Measurements from ENCODE around the gene MATK.
"Not testable (repeated sequence)": the region's sequence is repeated elsewhere in the genome, so short reads cannot be mapped to it uniquely, and the experiment has no call there.

MATK gene

DNA sequence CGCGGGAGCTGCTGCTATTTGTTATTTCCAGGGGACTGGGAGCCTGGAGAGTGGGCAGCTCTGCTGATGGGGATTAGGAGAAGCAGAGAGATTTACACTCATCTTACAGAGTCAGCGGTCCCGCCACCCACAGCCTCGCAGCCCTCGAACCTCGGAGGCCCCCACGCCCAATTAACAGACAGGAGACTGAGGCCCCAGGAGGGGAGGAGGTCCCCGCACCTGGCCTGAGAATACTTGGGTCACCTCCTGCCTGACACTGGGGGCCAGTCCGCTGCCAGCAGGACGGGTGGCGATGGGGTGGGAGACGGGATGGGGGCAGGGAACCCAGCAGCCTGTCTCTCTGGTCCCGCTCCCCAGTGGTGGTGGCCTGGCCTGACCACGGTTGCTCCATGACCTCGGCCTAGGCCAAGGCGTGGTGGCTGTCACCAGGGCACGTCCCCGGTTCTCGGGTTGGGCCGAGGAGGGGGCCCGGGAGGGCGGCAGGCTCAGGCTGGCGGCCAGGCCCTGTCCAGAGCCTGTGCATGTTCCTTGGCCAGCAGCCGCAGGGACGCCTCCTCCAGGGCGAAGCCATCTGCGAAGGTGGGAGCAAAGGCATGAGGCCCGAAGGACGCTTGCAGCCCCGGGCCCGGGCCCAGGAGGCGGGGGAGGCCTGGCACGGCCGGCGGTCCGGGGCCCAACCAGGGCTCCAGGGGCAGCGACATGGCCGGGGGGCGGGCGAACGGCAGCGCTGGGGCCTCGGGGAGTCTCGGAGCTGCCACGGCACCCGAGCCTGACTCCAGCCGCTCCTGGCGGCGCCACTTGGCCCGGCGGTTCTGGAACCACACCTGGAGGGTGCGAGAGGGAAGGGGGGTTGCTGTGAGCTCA, 15.8 kb downstream of the MATK start:
- DNase-seq: peak; percentile 55

- DNase-seq: peak; percentile 55
Observed at GRCh38 chr19:3769494-3769893, 16.7 kb downstream of the MATK start.

DNA sequence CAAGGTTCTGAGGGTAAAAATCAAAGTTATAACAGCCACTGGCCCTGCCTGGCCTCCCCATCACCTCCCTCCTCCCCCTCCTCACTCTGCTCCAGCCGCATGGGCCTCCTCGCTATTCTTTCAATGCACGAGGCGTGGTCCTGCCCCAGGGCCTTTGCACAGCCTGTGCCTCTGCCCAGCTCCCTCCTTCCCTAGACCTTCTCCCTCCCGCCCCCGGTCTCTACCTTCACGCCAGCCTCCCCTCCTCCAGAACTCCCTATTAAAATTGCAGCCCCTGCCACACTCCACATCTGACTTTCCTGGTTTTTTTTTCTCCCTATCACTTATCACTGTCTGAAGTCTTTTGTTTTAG, 17.5 kb downstream of the MATK start:
- DNase-seq: no peak

DNA sequence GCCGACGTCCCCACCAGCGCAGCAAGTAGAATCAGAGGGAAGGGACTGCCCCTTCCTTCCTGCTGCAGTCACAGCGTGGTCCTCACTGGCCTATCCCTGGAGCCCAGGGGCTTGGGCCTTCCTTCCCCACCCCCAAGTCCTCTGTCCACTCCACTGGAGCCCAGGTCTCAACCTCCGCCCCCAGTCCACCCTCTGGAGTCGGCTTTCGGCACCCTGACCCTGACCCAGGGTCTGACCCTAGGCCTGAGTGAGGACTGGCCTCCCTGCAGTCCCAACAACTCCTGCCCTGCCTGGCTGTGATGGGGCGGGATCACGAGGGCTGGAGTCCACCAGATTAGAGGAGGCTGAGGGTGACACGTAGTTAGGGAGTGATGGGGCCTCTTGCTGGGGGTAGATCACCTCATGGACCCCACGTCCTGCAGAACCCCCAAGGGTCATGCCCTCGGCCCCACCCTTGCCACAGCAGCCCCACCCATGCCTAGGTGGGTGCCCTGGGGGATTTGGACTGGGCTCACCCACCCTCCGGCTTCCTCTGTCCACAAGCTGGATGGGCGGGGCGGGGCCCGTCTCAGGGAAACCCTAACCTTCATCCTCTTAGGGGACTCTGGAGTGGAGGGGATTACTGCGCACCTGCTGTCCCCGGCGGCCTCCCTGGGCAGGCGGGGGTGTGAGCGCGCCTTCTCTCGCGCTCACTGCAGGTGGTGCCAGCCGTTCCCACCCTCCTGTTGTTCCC, 18.0 kb downstream of the MATK start:
- DNase-seq: no peak

GRCh38 chr19:3767050-3767449, 19.1 kb downstream of the MATK start:
- DNase-seq: peak; percentile 43

GRCh38 chr19:3766520-3766919, 19.7 kb downstream of the MATK start:
- DNase-seq: no peak

DNA sequence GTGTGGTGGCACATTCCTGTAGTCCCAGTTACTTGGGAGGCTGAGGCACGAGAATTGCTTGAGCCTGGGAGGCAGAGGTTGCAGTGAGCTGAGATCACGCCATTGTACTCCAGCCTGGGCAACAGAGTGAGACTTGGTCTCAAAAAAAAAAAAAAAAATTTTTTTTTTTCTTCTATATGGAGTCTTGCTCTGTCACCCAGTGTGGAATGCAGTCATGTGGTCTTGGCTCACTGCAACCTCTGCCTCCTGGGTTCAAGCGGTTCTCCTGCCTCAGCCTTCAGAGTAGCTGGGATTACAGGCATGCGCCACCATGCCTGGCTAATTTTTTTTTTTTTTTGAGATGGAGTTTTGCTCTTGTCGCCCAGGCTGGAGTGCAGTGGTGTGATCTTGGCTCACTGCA, 20.4 kb downstream of the MATK start:
- not testable (repeated sequence) for DNase-seq

DNA sequence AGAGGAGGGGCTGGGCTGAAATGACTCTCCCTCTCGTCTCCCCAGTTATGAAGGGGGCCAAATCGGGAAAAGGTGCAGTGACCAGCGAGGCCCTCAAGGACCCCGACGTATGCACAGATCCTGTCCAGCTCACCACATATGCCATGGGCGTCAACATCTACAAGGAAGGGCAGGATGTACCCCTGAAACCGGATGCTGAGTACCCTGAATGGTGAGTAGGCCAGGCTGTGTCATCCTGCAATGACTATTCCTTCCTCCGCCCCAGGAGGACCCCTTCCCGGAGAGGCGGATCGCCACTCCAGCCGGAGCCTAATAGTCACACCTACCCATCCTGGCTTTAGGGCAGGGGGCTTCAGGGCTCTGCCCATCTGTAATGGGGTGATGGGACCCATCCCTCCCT, 21.1 kb downstream of the MATK start:
- DNase-seq: no peak

- peak; percentile 99 for DNase-seq
Observed at GRCh38 chr19:3762501-3763459, 23.4 kb downstream of the MATK start, which contains the start of gene MRPL54. Gene MRPL54, plus strand, starts transcription at chr19:3762682. Its CDS starts 19 bp downstream, at chr19:3762701.

- no peak for DNase-seq
Observed at GRCh38 chr19:3762130-3762473, 24.1 kb downstream of the MATK start.

DNA sequence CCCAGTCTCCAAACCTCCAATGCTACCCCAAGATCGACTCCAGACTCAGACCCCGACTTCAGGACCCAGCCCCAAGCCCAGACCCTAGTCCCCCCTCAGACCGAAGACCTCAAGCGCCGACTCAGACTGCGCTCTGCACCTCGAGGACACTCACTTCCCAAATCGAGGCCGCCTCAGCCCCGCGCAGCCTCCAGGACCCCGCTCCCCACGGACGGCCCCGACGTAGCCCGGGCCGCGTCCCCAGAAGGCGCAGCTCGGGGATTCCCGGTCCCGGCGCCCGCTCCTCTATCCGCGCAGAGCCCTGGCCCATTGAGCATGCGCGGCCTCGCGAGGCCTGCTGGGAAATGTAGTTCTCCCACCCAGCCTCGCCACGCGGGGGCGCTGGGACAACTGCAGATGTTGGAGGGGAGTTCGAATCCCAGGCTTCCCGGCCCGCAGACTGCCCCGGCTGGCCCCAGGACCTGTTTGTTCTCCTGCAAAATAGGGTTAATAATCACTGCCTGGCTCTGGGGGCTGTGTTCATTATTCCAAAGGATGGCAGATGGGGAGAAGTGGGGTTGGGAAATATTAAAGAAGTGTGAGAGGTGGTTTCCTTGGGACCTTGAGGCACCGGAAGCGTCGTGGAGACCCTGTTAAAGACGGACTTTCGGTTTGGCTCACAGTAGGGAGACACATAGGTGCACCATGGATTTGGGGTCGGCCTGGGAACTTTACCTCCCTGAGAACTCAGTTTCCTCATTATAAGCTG, 24.6 kb downstream of the MATK start, which contains the start of gene APBA3:
TSS of gene APBA3 (minus strand) at position 311 of the 748 bp plus-strand sequence. CDS start 1,428 bp downstream, outside the sequence.
- peak; percentile 96 for DNase-seq

GRCh38 chr19:3760871-3761361, 25.3 kb downstream of the MATK start:
- DNase-seq: no peak

- DNase-seq: peak; percentile 38
Observed at GRCh38 chr19:3759482-3760254, 26.5 kb downstream of the MATK start.

DNA sequence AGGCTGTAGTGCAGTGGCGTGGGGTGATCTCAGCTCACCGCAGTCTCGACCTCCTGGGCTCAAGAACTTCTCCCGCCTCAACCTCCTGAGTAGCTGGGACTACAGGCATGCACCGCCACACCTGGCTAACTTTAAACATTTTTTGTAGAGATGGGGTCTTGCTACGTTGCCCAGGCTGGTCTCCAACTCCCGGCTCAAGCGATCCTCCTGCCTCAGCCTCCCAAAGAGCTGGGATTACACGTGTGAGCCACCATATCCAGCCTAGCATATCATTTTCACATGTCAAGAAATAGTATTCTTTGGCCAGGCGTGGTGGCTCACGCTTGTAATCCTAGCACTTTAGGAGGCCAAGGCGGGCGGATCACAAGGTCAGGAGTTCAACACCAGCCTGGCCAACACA, 27.9 kb downstream of the MATK start:
- not testable (repeated sequence) for DNase-seq

DNA sequence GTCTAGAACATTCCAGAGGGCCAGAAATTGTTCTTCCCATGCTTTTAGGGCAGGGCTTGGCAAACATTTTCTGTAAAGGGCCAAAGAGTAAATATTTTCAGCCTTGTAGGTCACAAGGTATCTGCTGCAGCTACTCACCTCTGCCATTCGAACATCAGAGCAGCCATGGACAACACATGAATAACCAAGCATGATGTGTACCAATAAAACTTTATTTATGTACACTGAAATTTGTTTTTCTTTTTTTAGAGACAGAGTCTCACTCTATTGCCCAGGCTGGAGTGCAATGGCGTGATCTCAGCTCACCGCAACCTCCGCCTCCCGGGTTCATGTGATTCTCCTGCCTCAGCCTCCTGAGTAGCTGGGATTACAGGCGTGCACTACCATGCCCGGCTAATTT, 28.5 kb downstream of the MATK start:
- DNase-seq: not testable (repeated sequence)

DNA sequence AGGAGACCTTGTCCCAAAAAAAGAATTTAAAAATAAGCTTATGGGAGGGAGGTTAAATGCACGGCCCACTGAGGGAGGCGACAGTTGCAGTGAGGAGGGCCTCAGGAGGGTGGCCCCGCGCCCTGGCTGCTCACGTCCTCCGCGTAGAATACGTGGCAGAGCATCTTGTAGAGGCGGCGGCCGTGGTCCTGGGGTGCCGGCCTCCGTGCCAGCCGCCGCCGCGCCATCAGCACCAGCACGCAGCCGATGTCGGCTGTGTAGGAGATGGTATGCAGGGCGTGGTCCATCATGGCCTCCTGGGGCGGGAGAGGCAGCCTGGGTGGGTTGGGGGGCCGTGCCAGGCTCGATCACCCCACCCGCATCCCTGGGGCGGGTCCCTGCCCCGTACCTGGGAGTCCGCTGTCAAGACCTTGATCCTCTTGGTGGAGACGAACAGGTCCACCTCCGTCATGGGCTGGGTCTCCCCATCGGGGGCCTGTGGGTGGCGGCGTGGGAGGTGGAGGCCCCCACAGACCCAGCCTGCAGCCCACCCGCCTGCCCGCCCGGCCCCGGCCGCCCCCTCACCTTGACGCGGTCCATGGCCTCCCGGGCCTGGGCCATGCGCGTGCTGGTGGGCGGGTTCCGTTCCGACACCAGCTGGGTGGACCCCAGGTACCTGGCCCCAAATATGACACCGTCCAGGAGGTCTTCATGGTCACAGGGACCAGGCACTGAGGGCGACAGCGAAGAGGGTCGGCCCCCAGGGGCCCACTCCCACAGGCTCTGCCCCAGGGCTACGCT, 32.4 kb downstream of the MATK start:
- no peak for DNase-seq

DNA sequence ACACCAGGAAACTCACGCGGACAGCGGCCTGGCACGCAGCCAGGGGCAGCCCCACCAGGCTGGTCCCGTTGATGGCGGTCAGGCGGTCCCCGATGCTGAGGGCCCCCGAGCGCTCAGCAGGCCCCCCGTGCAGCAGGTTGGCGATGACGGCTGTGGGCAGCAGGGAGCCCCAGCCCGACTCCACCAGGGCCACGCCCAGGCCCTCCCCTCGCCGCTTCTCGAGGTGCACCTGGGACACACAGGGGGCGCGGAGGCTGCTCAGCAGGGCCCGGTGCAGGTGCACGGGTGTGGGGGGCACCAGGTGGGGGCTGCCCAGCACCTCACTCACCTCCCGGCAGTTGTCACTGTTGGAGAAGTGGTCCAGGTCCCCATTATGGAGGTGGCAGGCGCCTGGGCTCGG, 33.7 kb downstream of the MATK start:
- no peak for DNase-seq

- DNase-seq: no peak
Observed at GRCh38 chr19:3751236-3751635, 34.9 kb downstream of the MATK start.

- DNase-seq: no peak
Observed at GRCh38 chr19:3750211-3750610, 36.0 kb downstream of the MATK start.

DNA sequence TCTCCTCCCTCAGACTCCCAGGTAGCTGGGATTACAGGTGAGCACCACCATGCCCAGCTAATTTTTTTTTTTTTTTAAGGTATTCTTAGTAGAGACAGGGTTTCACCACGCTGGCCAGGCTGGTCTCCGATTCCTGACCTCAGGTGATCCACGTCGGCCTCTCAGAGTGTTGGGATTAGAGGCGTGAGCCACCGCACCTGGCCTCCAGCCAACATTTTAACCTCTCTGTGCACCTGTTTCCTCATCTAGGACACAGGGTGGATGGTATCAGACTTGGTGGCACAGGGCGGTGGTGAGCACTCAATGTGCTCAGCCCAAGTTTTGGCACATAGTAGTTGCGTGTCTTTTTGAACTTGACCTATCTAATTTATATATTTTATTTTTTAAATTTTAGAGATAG, 37.2 kb downstream of the MATK start:
- DNase-seq: no peak

All from islet precursor cell (in vitro differentiated cells).